Adipose tissue (tissue), 3 donors: ENCODE measurements around the gene GCLM. TPM values are rescaled to one million over a fixed set of nuclear protein-coding genes. Genes with fewer than 3 reads are reported as not detected.
"Not testable (repeated sequence)": the region's sequence is repeated elsewhere in the genome, so short reads cannot be mapped to it uniquely, and the experiment has no call there.

Experiments
- H3K27ac ChIP-seq: one replicate; pipeline ENCODE4 v1.5.1; 2013; ENCODE audit warnings: low read depth, low read length
- WGBS, 3 donors: extraction: QIAGEN DNeasy Blood & Tissue Kit; methylation state at CpG; one replicate each; pipeline ENCODE4 v1.1.7; 2013; 5-methylcytosine and 5-hydroxymethylcytosine counted together
- polyA plus RNA-seq, 3 donors: library from polyadenylated mRNA; stranded (reverse); fragments of 200-250 nt; gene quantifications; one replicate each; pipeline ENCODE4 v1.2.3, GENCODE V29; 2013
- donor health status: healthy with polysubstance abuse.
- donor health status: Bipolar disorder and iron deficiency.
- donor health status: healthy.

Gene GCLM
- polyA plus RNA-seq, 3 donors = 3.7 to 14.8 (median 4.9) TPM

GRCh38 chr1:93851878-93852277 lies 57.4 kb downstream of the GCLM start:
- H3K27ac ChIP-seq = no peak overlapping the region
- WGBS, 3 donors = 100% methylated on average over 1 of the region's 1 CpG; no CpG with 5 or more reads in 2 of the 3 donors

- H3K27ac ChIP-seq = no peak overlapping the region
Observed at GRCh38 chr1:93851327-93851712, 57.9 kb downstream of the GCLM start.

DNA sequence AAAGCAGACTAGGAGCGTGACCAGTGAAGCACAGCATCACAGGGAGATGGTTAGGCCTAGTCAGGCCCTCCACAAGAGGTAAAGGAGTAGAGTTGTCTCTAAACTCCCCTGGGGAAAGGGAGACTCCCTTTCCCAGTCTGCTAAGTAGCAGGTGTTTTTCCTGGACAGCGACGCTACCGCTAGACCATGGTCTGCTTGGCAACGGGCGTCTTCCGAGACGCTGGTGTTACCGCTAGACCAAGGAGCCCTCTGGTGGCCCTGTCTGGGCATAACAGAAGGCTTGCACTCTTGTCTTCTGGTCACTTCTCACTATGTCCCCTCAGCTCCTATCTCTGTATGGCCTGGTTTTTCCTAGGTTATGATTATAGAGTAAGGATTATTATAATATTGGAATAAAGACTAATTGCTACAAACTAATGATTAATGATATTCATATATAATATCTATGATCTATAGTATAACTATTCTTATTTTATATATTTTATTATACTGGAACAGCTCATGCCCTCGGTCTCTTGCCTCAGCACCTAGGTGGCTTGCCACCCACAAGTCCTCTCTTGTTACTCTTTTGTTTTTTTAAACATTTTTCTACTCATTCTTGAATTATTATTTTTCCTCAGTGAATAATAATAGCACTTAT lies 58.4 kb downstream of the GCLM start:
- not testable (repeated sequence) for H3K27ac ChIP-seq
- 31 to 39% (median 33%) methylated on average over 10 of the region's 10 CpGs for WGBS, 3 donors

DNA sequence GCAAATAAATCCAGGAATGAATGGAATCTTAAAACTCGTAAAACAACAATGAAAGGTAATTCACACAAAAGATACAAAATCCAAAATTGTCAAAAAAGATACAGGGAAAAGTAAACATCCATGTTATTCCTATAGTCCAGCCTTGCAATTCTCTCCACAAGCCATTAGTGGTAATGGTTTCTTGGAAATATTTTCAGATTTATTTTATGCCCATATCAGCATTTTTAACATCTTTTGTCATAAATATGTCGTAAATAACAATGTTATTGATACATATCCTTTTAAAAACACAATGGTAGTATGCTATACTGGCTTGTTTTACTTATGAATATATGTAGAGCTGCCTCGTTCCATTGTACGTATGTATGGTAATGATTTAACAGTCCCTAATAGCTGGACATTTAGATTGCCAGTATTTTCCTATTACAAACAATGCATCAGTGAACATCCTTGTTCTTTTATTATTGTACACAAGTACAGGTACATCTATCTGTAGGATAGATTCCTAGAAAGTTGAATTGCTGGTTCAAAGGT lies 60.8 kb downstream of the GCLM start:
- H3K27ac ChIP-seq = peak overlapping the region; percentile 77
- 59 to 66% (median 64%) methylated on average over 4 of the region's 4 CpGs for WGBS, 3 donors

GRCh38 chr1:93847811-93848288 lies 61.4 kb downstream of the GCLM start:
- WGBS, 3 donors = 0 to 1% (median 0%) methylated on average over 36 of the region's 36 CpGs
- H3K27ac ChIP-seq = peak overlapping the region; percentile 77

DNA sequence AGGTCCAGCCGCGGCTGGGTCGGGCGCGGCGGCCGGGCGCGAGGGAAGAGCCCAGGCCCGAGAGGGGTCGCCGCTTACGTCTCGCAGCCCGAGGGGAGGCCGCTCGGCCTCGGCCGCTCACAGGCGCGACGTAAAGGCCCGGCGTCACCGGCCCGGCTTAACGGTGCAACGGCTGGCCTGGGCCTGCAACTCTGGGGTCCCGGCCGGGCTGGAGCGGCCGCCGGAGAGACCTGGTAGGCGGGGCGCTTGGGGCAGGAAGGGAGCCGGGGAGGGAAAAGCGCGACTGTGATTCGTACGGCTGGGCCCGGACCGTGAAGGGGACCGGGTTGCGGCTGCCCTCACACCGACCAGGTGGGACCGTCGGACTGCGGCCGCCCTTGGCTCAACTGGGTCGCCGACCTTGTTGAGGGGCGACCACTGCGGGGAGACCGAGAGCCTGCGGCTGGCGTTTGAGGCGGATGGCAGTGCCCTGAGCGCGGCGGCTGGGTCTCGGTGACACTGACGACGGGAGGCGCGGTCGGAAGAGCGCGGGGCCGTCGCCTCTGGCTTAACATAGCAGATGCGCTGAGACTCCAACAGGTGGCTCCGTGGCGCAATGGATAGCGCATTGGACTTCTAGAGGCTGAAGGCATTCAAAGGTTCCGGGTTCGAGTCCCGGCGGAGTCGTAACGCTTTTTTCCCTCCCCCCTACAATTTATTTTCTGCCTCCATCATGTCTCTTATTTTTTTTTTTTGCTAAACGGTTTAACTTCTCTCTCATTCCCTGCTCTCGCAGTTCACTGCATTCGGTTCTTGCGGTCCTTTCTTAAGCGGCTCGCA lies 62.0 kb downstream of the GCLM start:
- 0% methylated on average over 70 to 77 of the region's 86 CpGs for WGBS, 3 donors
- peak overlapping the region; percentile 30 for H3K27ac ChIP-seq

GRCh38 chr1:93846206-93846991 lies 62.8 kb downstream of the GCLM start:
- 0 to 1% (median 0%) methylated on average over 81 to 94 of the region's 94 CpGs for WGBS, 3 donors
- peak overlapping the region; percentile 47 for H3K27ac ChIP-seq

- peak overlapping the region; percentile 47 for H3K27ac ChIP-seq
- 22 to 26% (median 24%) methylated on average over 16 of the region's 16 CpGs for WGBS, 3 donors
Observed at GRCh38 chr1:93845538-93846205, 63.6 kb downstream of the GCLM start.

DNA sequence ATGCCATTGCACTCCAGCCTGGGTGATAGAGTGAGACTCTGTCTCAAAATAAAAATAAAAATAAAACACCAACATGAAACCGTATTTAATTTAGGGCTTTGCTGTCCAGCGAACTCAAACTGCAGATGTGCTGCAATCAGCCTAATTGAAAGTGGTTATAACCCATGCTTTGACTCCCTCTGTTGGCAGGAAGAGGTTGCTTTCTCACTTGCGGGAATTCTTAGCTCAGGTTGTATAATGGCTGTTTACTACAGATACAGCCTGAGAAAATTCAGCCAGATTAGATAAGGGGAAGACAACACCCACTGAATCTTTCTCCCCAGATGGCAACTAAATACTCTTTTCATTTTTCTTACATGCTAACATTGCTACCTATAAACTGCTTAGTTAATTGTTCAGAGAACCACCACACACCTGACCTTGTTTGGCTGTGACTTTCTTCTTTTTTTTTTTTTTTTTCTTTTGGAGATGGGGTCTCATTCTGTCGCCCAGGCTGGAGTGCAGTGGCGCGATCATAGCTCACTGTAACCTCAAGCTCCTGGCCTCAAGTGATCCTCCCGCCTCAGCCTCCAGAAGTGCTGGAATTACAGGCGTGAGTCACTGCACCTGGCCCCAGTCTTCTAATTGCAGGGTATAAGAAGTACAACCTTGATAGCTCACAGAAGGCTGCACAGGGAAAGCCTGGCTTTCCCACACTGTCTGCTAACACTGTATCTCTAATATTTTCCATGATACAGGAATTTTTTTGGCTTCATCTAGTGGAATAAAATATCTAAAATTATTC lies 64.8 kb downstream of the GCLM start:
- H3K27ac ChIP-seq = no peak overlapping the region
- WGBS, 3 donors = 43 to 48% (median 48%) methylated on average over 8 of the region's 8 CpGs

DNA sequence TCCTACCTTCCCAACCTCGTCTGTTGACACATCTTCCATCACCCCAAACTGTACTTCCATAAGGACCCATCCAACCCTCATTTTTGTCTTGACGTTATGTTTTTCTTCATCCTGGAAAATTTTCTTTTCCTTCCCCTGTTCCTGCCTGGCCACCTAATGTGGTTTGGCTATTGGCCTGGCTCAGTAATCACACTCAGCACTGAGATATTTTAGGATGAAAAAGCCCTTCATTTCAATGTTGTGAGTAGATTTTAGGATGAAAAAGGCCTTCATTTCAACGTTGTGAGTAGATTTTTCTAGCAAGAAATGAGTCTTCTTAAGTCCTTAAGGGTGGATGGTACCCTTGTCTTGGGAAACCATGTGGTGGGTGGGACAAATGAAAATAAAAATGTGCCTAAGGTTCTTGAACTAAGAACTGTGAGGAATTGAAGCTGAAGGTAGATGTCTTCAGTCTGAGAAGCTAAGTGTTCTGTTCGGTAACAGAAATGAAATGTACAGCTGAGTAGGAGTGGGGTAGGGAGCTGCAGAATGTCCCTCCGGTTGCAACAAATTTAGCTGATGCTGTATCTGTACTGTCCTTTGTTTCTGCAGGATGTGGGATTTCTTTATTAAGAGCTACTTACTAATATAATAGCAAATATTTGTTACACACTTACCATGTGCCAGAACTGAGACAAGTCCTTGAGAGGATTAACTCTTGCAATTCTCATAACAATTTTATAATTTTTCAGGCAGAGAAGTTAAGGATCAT lies 66.3 kb downstream of the GCLM start:
- H3K27ac ChIP-seq = no peak overlapping the region
- whole genome bisulfite sequencing, 3 donors = 79 to 84% (median 83%) methylated on average over 5 of the region's 5 CpGs

DNA sequence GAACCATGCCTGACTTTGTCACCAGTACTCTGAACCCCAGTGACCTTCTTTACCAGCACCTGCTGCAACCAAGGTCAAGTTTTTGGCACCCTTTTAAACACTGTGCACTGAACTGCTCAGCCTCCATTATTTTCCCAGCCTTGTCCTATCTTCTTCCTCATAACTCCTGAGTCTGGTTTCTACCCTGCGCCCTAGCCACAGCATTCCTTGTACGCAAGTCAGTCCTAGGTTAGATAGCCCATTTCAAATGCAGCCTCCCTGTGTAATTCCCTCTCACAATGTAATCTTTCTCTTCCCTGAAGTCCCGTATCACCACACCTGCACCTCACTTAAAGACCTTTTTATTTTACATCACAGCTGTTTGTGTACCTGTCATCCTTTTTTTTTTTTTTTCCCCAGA lies 67.5 kb downstream of the GCLM start:
- no peak overlapping the region for H3K27ac ChIP-seq
- WGBS, 3 donors = 70 to 98% (median 97%) methylated on average over 3 of the region's 3 CpGs

DNA sequence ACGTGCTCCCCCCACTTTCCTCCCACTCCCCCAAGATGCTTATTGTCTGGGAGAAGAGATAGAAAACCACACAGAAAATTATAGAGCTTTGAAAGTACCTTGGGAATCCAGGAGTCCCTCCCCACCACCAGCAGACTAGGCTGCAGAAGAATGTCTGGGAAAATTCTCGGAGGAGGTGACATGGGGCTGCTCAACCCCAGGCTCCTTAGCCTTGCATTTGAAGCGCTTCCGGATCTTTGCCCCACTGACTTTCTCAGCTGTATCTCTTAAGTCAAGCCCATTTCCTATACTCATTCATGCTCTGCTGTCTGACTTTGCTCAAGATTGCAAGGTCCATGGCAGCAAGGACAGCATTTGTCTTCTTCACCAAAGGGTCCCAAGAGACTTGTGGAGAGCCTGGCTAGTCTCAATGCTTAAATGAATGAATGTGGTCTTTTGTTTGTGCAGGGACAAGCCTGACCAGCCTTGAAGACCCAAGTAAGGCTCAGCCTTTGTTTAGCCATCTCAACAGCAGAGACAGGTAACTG lies 68.2 kb downstream of the GCLM start:
- WGBS, 3 donors = 88 to 92% (median 91%) methylated on average over 4 of the region's 4 CpGs
- H3K27ac ChIP-seq = no peak overlapping the region

- WGBS, 3 donors = 83 to 91% (median 91%) methylated on average over 2 of the region's 2 CpGs
Observed at GRCh38 chr1:93839753-93840152, 69.5 kb downstream of the GCLM start.

DNA sequence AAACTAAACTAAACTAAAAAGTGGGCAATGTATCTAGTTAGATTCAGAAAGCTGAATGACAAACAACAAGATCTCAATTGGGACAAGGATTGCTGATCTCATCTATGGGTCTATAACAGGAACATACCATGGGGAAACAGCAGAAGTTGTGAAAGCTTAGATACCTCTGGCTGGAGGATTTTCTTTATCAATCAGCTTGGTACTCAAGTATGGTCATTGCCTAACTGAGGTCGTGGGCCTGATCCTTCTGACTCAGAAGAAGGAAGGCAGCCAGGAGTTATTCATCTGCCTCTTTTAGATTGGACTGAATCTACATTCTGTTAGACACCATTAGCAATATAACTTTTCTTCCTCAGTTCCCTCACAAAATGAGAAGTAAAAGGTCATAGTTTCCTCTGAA lies 69.9 kb downstream of the GCLM start:
- WGBS, 3 donors = 22 to 50% (median 46%) methylated on average over 1 of the region's 1 CpG
- H3K27ac ChIP-seq = no peak overlapping the region

More at GRCh38 chr1:93839753-93840152, 69.5 kb downstream of the GCLM start:
- no peak overlapping the region for H3K27ac ChIP-seq

DNA sequence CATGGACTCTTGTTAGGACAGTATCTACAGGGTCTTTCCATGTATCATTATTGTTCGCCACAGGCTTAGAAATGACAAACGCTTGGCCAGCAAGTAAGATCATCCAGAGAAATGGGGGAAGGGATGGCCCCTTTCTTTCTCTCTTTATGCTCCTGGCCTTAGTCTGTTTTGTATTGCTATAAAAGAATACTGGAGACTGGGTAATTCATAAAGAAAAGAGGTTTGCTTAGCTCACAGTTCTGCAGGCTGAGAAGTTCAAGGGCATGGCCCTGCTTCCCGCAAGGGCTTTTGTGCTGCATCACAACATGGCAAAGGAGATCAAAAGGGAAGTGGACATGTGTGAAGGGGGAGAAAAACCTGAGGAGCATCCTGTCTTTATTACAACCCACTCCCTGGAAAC lies 71.3 kb downstream of the GCLM start:
- 95 to 96% (median 96%) methylated on average over 3 of the region's 3 CpGs for WGBS, 3 donors
- no peak overlapping the region for H3K27ac ChIP-seq
